ENCODE measurements around the gene DNAH14.

- TF ChIP-seq CTCF (IDR thresholded peaks at IDR 0.05): peak in 1 of 5 experiments; percentile 18
- TF ChIP-seq POLR2AphosphoS5 (IDR thresholded peaks at IDR 0.05): peak; percentile 23 to 72 (median 66)
- no peak for TF ChIP-seq EP300 (IDR thresholded peaks at IDR 0.05; ENCODE audit: low read depth)
These were observed at the start of gene DNAH14 for GRCh38 chr1:224929335-224930237.
